OCI-M2 (cell line): ENCODE results near the gene WSCD2.

ENCODE experiments used
- DNase-seq: peaks from one replicate; lab custom pipeline; 2025; ENCODE audit not compliant: unreplicated experiment; lab: John Stamatoyannopoulos, UW

The WSCD2 gene

DNA sequence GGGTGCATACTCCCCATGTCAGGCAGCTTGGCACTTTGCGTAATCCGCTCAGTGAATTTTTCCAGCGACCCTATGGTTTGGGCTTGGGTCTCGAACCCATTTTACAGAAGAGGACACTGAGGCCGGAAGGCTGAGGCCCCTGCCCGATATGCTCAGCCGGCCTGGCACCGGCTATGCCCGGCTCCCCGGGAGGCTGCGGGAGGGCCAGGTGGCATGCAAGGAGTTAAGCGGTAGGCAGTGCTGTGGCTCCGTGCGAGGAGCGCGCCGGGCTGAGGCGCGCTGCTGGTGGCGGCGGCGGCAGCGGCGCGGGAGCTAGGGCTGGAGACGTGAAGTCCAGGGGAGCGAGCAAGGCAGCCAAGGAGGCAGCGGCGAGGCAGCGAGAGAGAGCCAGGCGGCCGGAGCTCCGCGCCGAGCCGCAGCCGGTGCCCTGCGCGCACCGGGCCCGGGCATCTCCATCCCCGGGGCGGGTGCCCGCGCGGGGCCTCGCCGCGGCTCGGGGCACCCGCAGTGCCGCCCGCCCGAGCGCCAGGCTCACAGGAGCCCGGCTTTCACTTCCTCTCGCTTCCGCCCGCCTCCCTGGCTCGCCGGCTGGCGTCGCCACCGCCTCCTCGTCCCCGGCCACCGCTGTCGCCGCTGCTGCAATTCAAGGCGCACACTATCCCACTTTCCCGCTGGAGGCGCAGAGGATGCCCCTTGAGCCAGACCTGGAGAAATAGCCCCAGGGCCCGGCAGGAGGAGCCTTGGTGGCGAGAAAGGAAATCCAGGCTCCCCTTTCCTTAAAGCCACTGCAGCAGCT lies at the start of gene WSCD2:
Gene WSCD2 (plus strand): TSS at position 272 of the 796 bp plus-strand sequence. CDS start 66,545 bp downstream, outside the sequence.
- DNase-seq: no peak

- no peak for DNase-seq
Measured at GRCh38 chr12:108079721-108080120, 49.4 kb upstream of the WSCD2 start.

GRCh38 chr12:108080363-108080762 lies 48.7 kb upstream of the WSCD2 start:
- no peak for DNase-seq

- DNase-seq: no peak
Measured at GRCh38 chr12:108082485-108082884, 46.6 kb upstream of the WSCD2 start.

DNA sequence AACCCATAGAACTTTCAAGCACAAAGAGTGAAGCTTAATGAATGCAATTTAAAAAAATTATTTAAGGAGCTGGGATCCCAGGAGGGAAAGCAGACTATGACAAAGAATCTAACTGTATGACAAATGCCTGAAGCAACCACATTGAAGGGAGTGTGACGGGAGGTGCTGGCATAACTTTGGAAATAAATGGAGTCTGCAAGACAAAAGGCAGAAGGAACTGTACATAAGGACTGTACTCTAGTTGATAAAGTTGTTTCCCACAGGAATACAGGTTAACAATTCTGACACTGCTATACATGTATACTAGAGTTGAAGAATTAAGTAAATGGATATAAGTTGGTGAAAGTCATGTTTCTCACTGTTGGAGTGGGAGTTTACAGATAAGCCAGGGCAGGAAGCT lies 41.2 kb upstream of the WSCD2 start:
- DNase-seq: no peak

- no peak for DNase-seq
Measured at GRCh38 chr12:108090107-108090899, 38.8 kb upstream of the WSCD2 start.

DNA sequence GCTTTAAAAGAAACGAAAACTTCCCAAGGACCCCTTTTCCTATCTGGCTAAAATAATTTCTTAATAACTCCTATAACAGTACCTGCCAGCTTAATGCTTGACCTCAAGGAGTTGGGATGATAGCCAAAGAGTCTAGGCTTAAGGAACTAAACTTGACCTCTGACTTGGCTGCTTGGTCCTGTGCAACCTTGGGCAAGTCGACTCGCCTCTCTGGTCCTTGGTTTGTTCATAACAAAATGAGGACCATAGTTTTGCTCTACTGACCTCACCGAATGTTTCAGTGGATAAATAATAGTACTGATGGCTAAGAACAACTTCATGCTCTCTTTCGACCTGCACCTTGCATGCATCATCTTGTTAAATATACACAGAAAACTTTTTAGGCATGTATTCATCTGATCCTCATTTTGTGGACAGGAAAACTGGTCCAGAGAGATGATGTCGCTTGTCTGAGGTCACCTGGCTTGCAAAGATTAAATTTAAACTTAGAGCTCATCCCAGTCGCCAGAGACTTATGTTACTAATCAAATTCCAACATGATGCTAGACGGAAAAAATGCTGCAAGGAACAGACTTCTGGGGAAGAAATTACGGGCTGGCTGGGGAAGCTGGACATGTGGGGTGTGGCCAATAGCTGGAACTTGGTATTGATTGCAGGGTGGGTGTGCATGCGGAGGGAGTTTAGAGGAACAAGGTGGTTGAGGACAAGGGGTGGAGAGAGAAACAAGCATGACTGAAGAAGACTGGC lies 38.0 kb upstream of the WSCD2 start:
- DNase-seq: no peak

- DNase-seq: no peak
Measured at GRCh38 chr12:108091679-108092051, 37.4 kb upstream of the WSCD2 start.

GRCh38 chr12:108093209-108093608 lies 35.9 kb upstream of the WSCD2 start:
- no peak for DNase-seq

DNA sequence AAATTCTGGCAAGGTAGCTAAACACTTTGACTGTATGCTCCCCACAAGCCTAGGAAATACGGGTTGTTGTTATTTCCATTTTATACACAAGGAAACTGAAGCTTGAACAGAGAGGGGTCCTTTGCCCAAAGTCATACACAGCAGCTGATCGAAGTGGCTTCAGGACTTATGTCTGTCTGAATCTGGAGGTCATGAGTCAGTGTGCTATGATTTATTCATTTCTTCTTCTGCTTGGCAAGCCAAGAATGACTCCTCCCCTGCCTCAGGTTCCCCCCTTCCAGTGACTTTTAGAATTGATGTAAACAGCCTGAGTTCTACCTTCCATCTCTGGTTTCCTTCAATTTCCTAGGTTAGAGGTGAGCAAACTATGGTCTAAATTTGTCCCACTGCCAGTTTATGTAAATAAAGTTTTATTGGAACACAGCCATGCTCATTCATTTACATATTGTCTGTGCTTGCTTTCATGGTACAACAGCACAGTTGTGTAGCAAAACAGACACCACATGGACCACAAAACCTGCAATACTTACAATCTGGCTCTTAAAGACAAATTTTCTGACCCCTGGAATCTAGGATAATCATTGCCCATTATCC lies 34.9 kb upstream of the WSCD2 start:
- DNase-seq: no peak

DNA sequence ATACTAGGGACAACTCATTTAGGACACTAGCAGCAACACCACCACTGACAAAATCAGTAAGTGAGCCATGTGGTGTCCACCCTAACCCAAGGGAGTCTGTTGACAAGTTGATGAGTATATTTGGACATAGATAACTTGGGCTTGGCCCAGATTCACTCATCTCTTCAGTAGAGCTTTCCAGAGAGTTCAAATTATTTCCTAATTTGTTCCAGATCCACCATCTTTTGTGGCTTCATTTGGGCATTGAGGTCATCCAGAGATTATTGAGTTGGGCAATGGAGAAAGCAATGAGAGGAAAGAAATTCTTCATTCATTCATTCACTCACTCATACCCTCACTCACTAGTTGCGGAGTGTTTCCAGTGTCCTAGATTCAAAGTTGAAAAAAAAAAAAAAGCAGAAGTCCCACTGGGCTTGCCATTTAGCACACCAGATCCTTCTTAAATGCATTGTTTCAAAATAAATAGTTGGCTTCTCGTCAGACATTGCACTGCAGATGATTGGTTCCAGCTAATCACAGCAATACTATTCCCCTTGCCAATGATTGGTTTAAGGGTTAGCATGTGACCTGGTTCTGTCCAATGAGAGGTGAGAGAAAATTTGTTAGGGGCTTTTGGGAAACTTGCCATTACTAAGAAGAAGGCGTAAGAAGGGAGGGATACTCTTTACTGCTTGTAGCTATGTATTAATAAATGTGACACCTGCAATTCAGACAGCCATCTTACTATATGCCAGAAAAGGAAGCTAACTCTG lies 31.8 kb upstream of the WSCD2 start:
- DNase-seq: no peak

DNA sequence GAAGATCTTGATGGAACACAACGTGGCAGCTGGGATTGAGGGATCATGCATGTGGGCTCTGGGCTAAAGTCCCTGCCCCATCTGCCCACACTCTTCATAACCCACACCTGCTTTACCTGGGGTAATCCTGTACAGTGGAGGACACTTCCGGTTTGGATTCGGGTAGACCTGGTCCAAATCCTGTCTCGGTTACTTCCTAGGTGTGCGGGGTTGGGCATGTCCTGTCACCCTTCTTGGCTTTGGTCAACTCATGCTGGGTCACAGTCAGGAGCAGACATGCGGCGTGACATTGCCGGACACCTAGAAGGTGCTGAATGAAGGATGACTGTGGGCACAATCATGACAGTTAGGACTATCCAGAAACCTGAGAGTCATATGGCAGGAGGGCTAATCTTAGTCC lies 30.7 kb upstream of the WSCD2 start:
- DNase-seq: no peak

- no peak for DNase-seq
Measured at GRCh38 chr12:108099073-108099472, 30.0 kb upstream of the WSCD2 start.

GRCh38 chr12:108099778-108100489 lies 29.2 kb upstream of the WSCD2 start:
- no peak for DNase-seq

DNA sequence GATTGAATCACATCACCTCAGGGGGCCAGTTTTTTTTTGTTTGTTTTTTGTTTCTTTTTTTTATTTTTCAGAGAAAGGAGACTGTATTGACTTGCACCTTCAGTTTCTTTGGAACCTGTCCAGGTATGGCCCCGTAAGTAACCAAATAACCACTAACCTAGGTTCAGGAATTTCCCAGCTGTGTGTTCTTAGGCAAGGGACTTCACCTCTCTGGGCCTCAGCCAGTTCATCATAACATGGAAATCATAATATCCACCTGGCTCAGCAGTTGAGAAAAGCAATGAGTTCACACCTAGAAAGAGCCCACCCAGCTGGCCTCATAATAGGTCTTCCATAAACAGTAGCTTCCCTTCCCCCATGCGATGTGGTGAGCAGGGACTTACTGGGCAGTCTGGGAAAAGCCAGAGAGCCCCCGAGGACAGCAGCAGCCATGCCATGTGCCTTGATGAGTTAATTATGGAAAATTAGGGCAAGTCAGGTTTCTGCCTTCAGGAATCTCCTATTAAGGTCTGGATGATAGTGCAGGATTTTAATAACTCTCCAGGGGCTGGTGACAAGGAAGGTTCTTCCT lies 27.4 kb upstream of the WSCD2 start:
- DNase-seq: no peak

DNA sequence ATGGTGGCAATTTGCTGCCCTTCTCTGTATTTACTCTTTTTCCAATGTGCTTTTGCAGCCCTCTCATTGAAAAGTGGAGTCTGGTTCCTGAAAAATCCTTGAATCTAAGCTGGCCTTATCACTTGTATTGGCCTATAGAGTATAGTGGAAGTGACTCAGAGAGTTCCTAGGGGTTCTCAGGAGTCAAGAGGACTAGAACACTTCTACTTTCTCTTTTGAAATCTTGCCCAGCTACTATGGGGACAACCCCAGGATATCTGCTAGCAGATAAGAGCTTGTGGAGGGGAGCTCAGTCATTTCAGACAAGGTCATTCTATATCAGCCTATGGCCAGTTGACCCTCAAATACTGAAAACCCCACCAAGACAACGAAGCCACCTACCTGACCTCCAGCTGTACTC lies 26.7 kb upstream of the WSCD2 start:
- DNase-seq: no peak

DNA sequence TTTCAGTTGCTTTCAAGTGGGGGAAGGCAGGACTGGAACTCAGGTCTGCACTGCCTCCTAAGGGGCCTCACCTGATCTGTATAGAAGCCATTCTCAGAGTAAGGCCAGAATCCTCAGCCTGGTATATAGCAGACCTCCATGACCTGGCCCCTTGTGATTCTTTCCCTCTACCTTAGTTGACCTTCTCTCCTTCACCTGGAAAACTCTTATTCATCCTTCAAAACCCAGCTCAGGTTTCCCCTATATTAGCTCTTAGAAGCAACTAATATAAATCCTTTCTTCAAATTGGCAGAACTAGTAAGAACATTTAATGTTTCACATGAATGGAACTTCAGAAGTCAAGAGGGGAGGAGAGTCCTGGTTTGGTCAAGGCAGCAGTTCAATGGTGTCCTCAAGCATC lies 26.0 kb upstream of the WSCD2 start:
- DNase-seq: no peak

DNA sequence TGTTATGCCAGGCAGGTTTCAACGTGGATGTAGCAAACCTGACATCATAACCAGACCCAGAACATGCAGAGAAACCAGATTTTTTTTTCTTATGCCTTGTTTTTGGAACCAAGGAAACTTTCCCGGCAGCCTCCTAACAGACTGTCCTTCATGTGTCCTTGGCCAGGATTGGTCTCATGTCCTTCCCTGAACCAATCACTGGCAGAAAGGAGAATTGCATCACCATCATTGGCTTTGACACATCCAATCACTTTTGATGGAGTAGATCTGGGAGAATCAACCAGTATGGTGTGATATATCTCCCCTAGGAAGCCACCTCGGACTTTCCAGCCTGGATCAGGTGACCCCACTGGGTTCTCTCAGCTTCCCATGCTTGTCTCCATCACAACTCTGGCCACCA lies 25.6 kb upstream of the WSCD2 start:
- DNase-seq: no peak

GRCh38 chr12:108104657-108105056 lies 24.4 kb upstream of the WSCD2 start:
- DNase-seq: no peak

DNA sequence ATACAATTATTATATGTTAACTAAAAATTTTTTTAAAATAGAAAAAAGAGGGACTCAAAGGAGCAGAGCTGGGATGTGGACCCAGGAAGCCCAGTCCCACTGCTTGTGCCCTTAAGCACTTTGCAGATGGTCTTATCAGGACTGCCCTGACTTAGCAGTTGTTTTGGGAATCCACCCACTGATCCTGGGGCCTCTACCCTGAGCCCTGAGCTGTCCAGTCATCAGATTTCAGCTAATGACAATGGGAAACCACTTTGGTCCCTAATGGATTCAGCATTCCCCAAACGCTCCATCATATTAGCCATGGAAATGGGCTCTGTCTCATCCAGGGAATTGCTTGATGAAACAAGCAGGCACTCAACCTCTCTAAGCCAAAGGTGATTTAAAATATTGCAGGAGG lies 22.5 kb upstream of the WSCD2 start:
- DNase-seq: no peak
